NCI-H446 (cell line): ENCODE results near the gene HNRNPAB.

ENCODE experiments used
- DNase-seq, 2 experiments: peaks; one replicate each; lab custom pipeline; 2025; lab: John Stamatoyannopoulos, UW

Gene HNRNPAB

GRCh38 chr5:178204182-178204934 lies at the start of gene HNRNPAB:
Gene HNRNPAB (plus strand): TSS chr5:178204533. CDS start chr5:178204838, 305 bp downstream.
- peak; percentile 91 to 96 for DNase-seq

- DNase-seq: no peak
These were observed 49.3 kb upstream of the HNRNPAB start for GRCh38 chr5:178155065-178155464.

- DNase-seq: no peak
These were observed 44.2 kb upstream of the HNRNPAB start for GRCh38 chr5:178160176-178160575.

GRCh38 chr5:178162481-178162880 lies 41.9 kb upstream of the HNRNPAB start:
- DNase-seq: no peak

- peak; percentile 50 to 87 for DNase-seq
These were observed 40.3 kb upstream of the HNRNPAB start for GRCh38 chr5:178163772-178164735.

GRCh38 chr5:178165581-178165980 lies 38.8 kb upstream of the HNRNPAB start:
- DNase-seq: no peak

GRCh38 chr5:178170455-178170854 lies 33.9 kb upstream of the HNRNPAB start:
- no peak for DNase-seq

- DNase-seq: no peak
These were observed 29.9 kb upstream of the HNRNPAB start for GRCh38 chr5:178174456-178174855.

GRCh38 chr5:178176791-178177190 lies 27.5 kb upstream of the HNRNPAB start:
- DNase-seq: no peak

GRCh38 chr5:178177569-178177968 lies 26.8 kb upstream of the HNRNPAB start:
- DNase-seq: no peak

GRCh38 chr5:178180141-178180863 lies 24.0 kb upstream of the HNRNPAB start:
- DNase-seq: no peak

GRCh38 chr5:178182158-178182876 lies 22.0 kb upstream of the HNRNPAB start:
- no peak for DNase-seq

GRCh38 chr5:178186427-178186826 lies 17.9 kb upstream of the HNRNPAB start:
- DNase-seq: no peak

- no peak for DNase-seq
These were observed 17.3 kb upstream of the HNRNPAB start, which contains the start of gene GMCL2 for GRCh38 chr5:178187014-178187413. Gene GMCL2 (minus strand): TSS chr5:178187371. CDS start chr5:178187299, 72 bp downstream.

GRCh38 chr5:178189433-178189832 lies 14.9 kb upstream of the HNRNPAB start:
- DNase-seq: no peak

- no peak for DNase-seq
These were observed 12.7 kb upstream of the HNRNPAB start for GRCh38 chr5:178191661-178192060.

GRCh38 chr5:178192244-178192643 lies 12.1 kb upstream of the HNRNPAB start:
- no peak for DNase-seq

- no peak for DNase-seq
These were observed 11.5 kb upstream of the HNRNPAB start for GRCh38 chr5:178192787-178193186.

GRCh38 chr5:178193251-178193809 lies 11.0 kb upstream of the HNRNPAB start:
- DNase-seq: no peak

GRCh38 chr5:178194026-178194425 lies 10.3 kb upstream of the HNRNPAB start:
- no peak for DNase-seq

GRCh38 chr5:178196281-178196812 lies 8.0 kb upstream of the HNRNPAB start:
- no peak for DNase-seq
